HG03196 (cell line): ENCODE measurements around the gene CCDC14.
"Not testable (repeated sequence)": the region's sequence is repeated elsewhere in the genome, so short reads cannot be mapped to it uniquely, and the experiment has no call there.

Experiments used
- ATAC-seq: cut with Tn5 transposase; IDR thresholded peaks from one replicate; pipeline ENCODE4 v1.9.1; 2021; ENCODE audit not compliant: unreplicated experiment

Gene CCDC14

DNA sequence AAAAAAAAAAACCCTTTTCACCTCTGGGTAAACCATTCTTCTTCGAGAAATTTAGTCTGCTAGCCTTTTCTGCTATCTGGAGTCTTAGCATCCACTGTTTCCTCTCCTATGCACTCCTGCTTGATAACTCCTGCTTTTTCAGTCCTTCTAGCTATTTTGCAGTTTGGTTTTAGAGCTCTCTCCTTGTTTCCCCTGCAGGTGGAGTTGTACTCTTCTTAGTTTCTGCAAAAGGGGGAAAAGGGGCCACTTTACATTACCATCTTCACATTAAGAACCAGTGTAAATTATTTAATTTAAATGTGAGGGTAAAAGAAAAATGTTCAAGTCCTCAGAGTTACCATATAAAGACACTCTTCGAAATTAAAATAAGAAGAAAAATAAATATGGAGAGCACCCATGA, 53.3 kb downstream of the CCDC14 start:
- ATAC-seq = no peak

- no peak for ATAC-seq
Measured at GRCh38 chr3:123899300-123899865, 61.6 kb downstream of the CCDC14 start.

DNA sequence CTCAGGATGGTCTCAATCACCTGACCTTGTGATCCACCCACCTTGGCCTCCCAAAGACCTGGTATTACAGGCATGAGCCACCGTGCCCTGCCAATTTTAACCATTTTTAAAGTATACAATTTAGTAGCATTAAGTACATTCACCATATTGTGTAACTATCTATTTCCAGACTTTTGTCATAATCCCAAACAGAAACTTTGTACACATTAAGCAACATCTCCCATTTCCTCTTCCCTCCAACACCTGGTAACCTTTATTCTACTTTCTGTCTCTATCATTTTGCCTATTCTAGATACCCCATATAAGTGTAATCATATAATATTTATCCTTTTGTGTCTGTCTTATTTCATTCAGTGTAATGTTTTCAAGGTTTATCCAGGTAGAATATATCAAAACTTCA, 68.0 kb downstream of the CCDC14 start:
- ATAC-seq = no peak

DNA sequence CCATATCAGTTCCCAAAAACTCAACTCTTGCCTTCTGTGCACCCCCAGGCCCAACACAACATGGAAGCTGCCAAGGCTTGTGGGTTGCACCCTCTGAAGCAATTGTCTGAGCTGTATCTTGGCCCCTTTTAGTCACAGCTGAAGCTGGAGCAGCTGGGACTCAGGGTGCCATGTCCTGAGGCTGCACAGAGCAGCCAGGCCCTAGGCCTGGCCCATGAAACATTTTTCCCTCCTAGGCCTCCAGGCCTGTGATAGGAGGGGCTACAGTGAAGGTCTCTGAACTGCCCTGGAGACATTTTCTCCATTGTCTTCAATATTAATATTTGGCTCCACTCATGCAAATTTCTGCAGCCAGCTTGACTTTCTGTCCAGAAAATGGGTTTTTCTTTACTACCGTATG, 68.8 kb downstream of the CCDC14 start:
- ATAC-seq = no peak

- not testable (repeated sequence) for ATAC-seq
Measured at GRCh38 chr3:123890991-123891390, 70.0 kb downstream of the CCDC14 start.

DNA sequence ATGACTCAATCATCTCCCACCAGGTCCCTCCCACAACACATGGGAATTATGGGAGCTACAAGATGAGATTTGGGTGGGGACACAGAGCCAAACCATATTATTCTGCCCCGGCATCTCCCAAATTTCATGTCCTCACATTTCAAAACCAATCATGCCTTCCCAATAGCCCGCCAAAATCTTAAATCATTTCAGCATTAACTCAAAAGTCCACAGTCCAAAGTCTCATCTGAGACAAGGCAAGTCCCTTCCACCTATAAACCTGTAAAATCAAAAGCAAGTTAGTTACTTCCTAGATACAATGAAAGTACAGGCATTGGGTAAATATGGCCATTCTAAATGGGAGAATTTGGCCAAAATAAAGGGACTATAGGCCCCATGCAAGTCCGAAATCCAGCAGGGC, 70.9 kb downstream of the CCDC14 start:
- not testable (repeated sequence) for ATAC-seq

- no peak for ATAC-seq
Measured at GRCh38 chr3:123884993-123885392, 76.0 kb downstream of the CCDC14 start.

- no peak for ATAC-seq
Measured at GRCh38 chr3:123884203-123884831, 76.7 kb downstream of the CCDC14 start, which contains the start of gene MYLK. MYLK (minus strand) TSS chr3:123884332; CDS start chr3:123793841, 90,491 bp downstream.

DNA sequence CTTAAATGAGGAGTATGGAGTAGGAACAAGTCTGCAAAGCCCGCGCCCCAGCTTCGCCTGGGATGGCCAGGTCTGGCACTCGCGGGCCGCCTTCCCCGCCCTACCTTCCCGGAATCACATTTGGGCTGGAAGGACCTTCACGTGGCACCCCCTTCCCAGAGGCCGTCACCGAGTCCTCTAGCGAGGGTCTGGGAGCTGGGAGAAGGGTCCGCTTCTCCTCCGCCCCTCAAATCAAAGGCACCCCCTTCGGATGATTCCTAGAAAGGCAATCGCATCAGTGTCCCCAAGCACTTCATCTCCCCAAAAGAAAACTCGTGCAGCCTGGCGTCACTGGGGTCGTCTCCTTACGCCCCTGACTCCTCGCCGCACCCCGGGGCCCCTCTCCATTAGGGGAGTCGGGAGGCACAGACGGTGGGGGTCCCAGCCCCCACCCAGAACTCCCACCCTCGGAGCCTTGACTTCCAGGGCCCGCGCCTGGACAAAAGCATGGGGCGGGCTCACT, 77.3 kb downstream of the CCDC14 start:
- no peak for ATAC-seq

GRCh38 chr3:123883111-123883510, 77.9 kb downstream of the CCDC14 start:
- ATAC-seq = no peak

GRCh38 chr3:123881771-123882170, 79.3 kb downstream of the CCDC14 start:
- ATAC-seq = no peak

DNA sequence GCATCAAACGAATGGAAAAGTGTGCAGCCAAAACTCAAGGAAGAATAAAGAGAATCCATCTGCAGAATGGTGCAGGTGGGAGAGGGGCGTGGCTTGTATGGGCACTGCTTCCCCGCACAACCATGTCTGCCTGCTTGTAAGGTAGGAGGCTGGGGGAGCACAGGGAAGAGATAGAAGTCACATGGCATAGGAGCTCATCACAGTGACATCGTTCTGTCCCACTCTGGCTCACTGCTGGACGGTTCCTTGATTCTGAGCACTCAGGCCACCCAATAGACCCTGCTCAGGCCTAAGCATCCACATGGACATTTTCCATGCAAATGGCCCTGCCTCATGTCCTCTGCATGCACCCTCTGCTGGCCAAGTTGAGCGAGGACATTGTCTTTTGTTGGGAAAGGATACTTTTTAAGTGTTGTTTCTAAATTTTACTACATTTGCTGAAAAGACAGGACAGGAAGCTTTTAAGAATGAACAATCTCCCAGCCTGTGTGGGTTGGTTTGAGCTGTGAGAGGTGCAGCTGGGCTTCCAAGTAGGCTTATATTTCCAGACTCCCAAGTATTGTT, 79.9 kb downstream of the CCDC14 start:
- no peak for ATAC-seq

DNA sequence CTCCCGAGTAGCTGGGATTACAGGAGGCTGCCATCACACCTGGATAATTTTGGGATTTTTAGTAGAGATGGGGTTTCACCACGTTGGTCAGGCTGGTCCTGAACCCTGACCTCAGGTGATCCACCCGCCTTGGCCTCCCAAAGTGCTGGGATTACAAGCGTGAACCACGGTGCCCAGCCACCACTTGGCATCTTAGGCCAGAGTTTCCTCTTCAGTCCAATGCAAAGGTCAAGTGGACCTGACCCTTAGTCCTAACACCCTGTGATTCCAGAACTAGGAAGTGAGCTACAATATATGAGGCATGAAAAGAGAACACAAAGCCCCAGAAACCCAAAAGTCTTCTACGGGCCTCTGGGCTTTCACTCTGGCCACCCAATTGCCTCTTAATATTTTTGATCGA, 82.2 kb downstream of the CCDC14 start:
- ATAC-seq = no peak

- no peak for ATAC-seq
Measured at GRCh38 chr3:123877965-123878364, 83.1 kb downstream of the CCDC14 start.

- no peak for ATAC-seq
Measured at GRCh38 chr3:123877466-123877865, 83.6 kb downstream of the CCDC14 start.

- no peak for ATAC-seq
Measured at GRCh38 chr3:123876858-123877257, 84.2 kb downstream of the CCDC14 start.

- ATAC-seq = no peak
Measured at GRCh38 chr3:123872621-123873020, 88.4 kb downstream of the CCDC14 start.

GRCh38 chr3:123871946-123872345, 89.1 kb downstream of the CCDC14 start:
- no peak for ATAC-seq

DNA sequence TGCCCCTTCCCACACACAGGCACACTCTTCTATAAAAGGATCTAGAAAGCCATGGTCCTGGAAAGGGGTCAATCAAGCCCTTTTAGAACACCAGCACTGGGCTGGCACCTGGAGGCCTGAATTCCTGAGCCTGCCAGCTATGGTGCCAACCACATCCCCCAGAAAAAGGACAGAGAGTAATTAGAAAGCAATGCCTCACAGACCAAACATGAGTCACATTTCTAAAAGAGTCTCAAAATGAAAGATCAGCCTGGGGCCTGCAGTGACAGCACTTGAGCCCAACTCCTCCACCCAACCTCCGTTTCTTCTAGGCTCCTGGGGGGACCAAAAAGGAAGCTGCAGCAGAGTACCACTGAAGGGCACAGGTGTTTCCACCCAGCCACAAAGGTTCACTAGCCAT, 91.0 kb downstream of the CCDC14 start:
- ATAC-seq = no peak

- ATAC-seq = no peak
Measured at GRCh38 chr3:123869165-123869564, 91.9 kb downstream of the CCDC14 start.

GRCh38 chr3:123864706-123865105, 96.3 kb downstream of the CCDC14 start:
- ATAC-seq = no peak
